Hepatocyte (in vitro differentiated cells): ENCODE measurements around the gene ADGRG6.

Experiments
- CTCF ChIP-seq: fragments of 200-600 bp; sonication (generic); IDR thresholded peaks from 2 replicates; pipeline ENCODE4 v1.5.1; 2016; ENCODE audit warnings: antibody characterized with exemption, mild to moderate bottlenecking; ENCODE audit not compliant: poor library complexity
- EZH2 ChIP-seq: fragments of 200-600 bp; sonication (generic); IDR thresholded peaks from 2 replicates; pipeline ENCODE4 v1.6.1; 2016; ENCODE audit warnings: antibody characterized with exemption, mild to moderate bottlenecking, borderline replicate concordance

GRCh38 chr6:142353690-142354089 is 51.9 kb downstream of the ADGRG6 start:
- TF ChIP-seq CTCF, result no peak
- no peak for TF ChIP-seq EZH2
